H1 (cell line): ENCODE measurements around the gene VSIR. TPM values are rescaled to one million over a fixed set of nuclear protein-coding genes. Genes with fewer than 3 reads are reported as not detected.

Experiments
- CTCF ChIA-PET: fragments of 300-600 bp; sonication (Branson Sonifier 250); formaldehyde crosslinking; loops from one replicate; lab custom pipeline; 2021; ENCODE audit not compliant: partially characterized antibody; lab: Charles Lee
- POLR2A ChIA-PET: fragments of 300-600 bp; sonication (Branson Sonifier 250); formaldehyde crosslinking; loops from one replicate; lab custom pipeline; 2021; ENCODE audit warnings: inconsistent platforms; ENCODE audit not compliant: partially characterized antibody; lab: Charles Lee
- DNase-seq, 2 experiments: peaks; one replicate each; pipeline versions ENCODE4 v3.0.0 to v3.0.0-alpha.2; 2010 to 2022; ENCODE audit warnings: low spot score in 2 of 2, low read depth in 1 of 2, mixed read lengths in 1 of 2
- FAIRE-seq: peaks from 2 replicates; lab custom pipeline; 2011; peaks lifted over from hg19 to GRCh38; lab: Jason Lieb, UNC
- H2AFZ ChIP-seq: 2 replicates; pipeline ENCODE4 v1.8.1; 2012; ENCODE audit warnings: low read length, inconsistent platforms
- H2AK5ac ChIP-seq: 2 replicates; pipeline ENCODE4 v1.6.1; 2013; ENCODE audit warnings: low read depth, low read length
- H2BK120ac ChIP-seq: replicated peaks from 2 replicates; pipeline ENCODE3; 2013; ENCODE audit warnings: low read depth, low read length, inconsistent platforms
- H2BK12ac ChIP-seq: 2 replicates; pipeline ENCODE4 v1.6.1; 2013; ENCODE audit warnings: low read depth, low read length
- H2BK15ac ChIP-seq: 2 replicates; pipeline ENCODE4 v1.6.1; 2013; ENCODE audit warnings: low read length
- H2BK20ac ChIP-seq: 2 replicates; pipeline ENCODE4 v1.6.1; 2013; ENCODE audit warnings: low read length
- H2BK5ac ChIP-seq: 2 replicates; pipeline ENCODE4 v1.6.1; 2013; ENCODE audit warnings: low read depth, low read length
- H3K14ac ChIP-seq: 2 replicates; pipeline ENCODE4 v1.6.1; 2013; ENCODE audit warnings: inconsistent platforms; ENCODE audit not compliant: insufficient read length
- H3K18ac ChIP-seq: 2 replicates; pipeline ENCODE4 v1.6.1; 2013; ENCODE audit warnings: low read length; ENCODE audit errors: extremely low read depth
- H3K23ac ChIP-seq: 2 replicates; pipeline ENCODE4 v1.6.1; 2013; ENCODE audit warnings: inconsistent platforms; ENCODE audit not compliant: insufficient read length
- H3K23me2 ChIP-seq: 2 replicates; pipeline ENCODE4 v1.6.1; 2013; ENCODE audit warnings: low read depth, low read length
- H3K27ac ChIP-seq: 2 replicates; pipeline ENCODE4 v1.6.1; 2011; ENCODE audit warnings: low read depth, low read length, inconsistent platforms
- H3K27me3 ChIP-seq, 4 experiments: replicated peaks in 1 of 4; 1 replicate in 1 of 4; 2 replicates in 3 of 4; pipeline versions ENCODE4 v1.6.1 to v1.8.1; 2011 to 2013; ENCODE audit warnings: low read length in 3 of 4, mild to moderate bottlenecking in 3 of 4, inconsistent platforms in 2 of 4, mixed read lengths in 2 of 4, moderate library complexity in 1 of 4; ENCODE audit not compliant: control insufficient read depth in 3 of 4, insufficient read depth in 3 of 4; ENCODE audit errors: extremely low read depth in 1 of 4
- H3K36me3 ChIP-seq, 4 experiments: 2 replicates each; pipeline versions ENCODE4 v1.6.1 to v1.8.1; 2011 to 2013; ENCODE audit warnings: mild to moderate bottlenecking in 4 of 4, low read length in 3 of 4, moderate library complexity in 2 of 4, control low read depth in 1 of 4, inconsistent platforms in 1 of 4; ENCODE audit not compliant: insufficient read depth in 4 of 4, control insufficient read depth in 2 of 4
- H3K4ac ChIP-seq: replicated peaks from 2 replicates; pipeline ENCODE3; 2013; ENCODE audit warnings: low read length, low read depth, mixed read lengths, inconsistent platforms; ENCODE audit not compliant: insufficient read length
- H3K4me1 ChIP-seq, 4 experiments: replicated peaks in 1 of 4; 1 replicate in 1 of 4; 2 replicates in 3 of 4; pipeline versions ENCODE4 v1.6.1 to v1.8.1; 2011 to 2013; ENCODE audit warnings: low read length in 3 of 4, inconsistent platforms in 2 of 4, mixed read lengths in 1 of 4; ENCODE audit not compliant: insufficient read depth in 4 of 4, control insufficient read depth in 3 of 4
- H3K4me2 ChIP-seq, 2 experiments: 2 replicates each; pipeline versions ENCODE4 v1.6.1 to v1.8.1; 2011 to 2013; ENCODE audit warnings: low read depth in 2 of 2, low read length in 2 of 2, control low read depth in 1 of 2, inconsistent platforms in 1 of 2, mild to moderate bottlenecking in 1 of 2; ENCODE audit not compliant: insufficient read depth in 1 of 2
- H3K4me3 ChIP-seq, 4 experiments: fragments of 200-600, 300-600 bp in 1 of 4; sonication (generic), shearing (Covaris generic), sonication (Bioruptor Twin) in 1 of 4; 2 replicates each; pipeline versions ENCODE4 v1.5.1 to v1.8.1; 2011 to 2016; ENCODE audit warnings: low read length in 4 of 4, low read depth in 3 of 4, control low read depth in 2 of 4, inconsistent platforms in 2 of 4, mild to moderate bottlenecking in 2 of 4, mixed read lengths in 1 of 4, moderate library complexity in 1 of 4; ENCODE audit not compliant: insufficient read depth in 2 of 4; ENCODE audit errors: extremely low read depth in 1 of 4
- H3K56ac ChIP-seq: replicated peaks from 2 replicates; pipeline ENCODE3; 2013; ENCODE audit warnings: low read depth, mild to moderate bottlenecking, mixed read lengths, low read length, inconsistent platforms; ENCODE audit not compliant: insufficient read length
- H3K79me1 ChIP-seq: 2 replicates; pipeline ENCODE4 v1.6.1; 2013; ENCODE audit warnings: low read depth, low read length, control low read depth
- H3K79me2 ChIP-seq, 2 experiments: 2 replicates each; pipeline versions ENCODE4 v1.6.1 to v1.8.1; 2012 to 2013; ENCODE audit warnings: low read length in 2 of 2, mild to moderate bottlenecking in 2 of 2, inconsistent platforms in 1 of 2; ENCODE audit not compliant: insufficient read depth in 2 of 2, control insufficient read depth in 1 of 2
- H3K9ac ChIP-seq, 4 experiments: replicated peaks in 1 of 4; 1 replicate in 1 of 4; 2 replicates in 3 of 4; pipeline versions ENCODE4 v1.6.1 to v1.8.1; 2011 to 2013; ENCODE audit warnings: low read depth in 3 of 4, low read length in 3 of 4, control low read depth in 2 of 4, mild to moderate bottlenecking in 2 of 4, moderate library complexity in 2 of 4, inconsistent platforms in 1 of 4; ENCODE audit errors: extremely low read depth in 1 of 4
- H3K9me3 ChIP-seq, 2 experiments: 2 replicates each; pipeline versions ENCODE4 v1.6.1 to v1.8.1; 2012 to 2013; ENCODE audit warnings: mild to moderate bottlenecking in 2 of 2, moderate library complexity in 2 of 2, control low read depth in 1 of 2, inconsistent platforms in 1 of 2, low read depth in 1 of 2, low read length in 1 of 2, mixed read lengths in 1 of 2; ENCODE audit not compliant: insufficient read depth in 2 of 2
- H4K20me1 ChIP-seq, 2 experiments: replicated peaks in 1 of 2; 2 replicates each; pipeline versions ENCODE3 to v1.8.1; 2011 to 2013; ENCODE audit warnings: inconsistent platforms in 2 of 2, low read length in 2 of 2, mild to moderate bottlenecking in 1 of 2; ENCODE audit not compliant: insufficient read depth in 2 of 2, control insufficient read depth in 1 of 2
- H4K5ac ChIP-seq: 2 replicates; pipeline ENCODE4 v1.6.1; 2013; ENCODE audit warnings: low read length, low read depth, mixed read lengths, inconsistent platforms; ENCODE audit not compliant: insufficient read length
- H4K8ac ChIP-seq: 2 replicates; pipeline ENCODE4 v1.8.0; 2013; ENCODE audit warnings: mild to moderate bottlenecking, moderate library complexity, low read length, inconsistent platforms; ENCODE audit not compliant: insufficient read depth; ENCODE audit errors: extremely low read depth
- H4K91ac ChIP-seq: replicated peaks from 2 replicates; pipeline ENCODE3; 2013; ENCODE audit warnings: low read length, mixed read lengths, inconsistent platforms; ENCODE audit not compliant: insufficient read length
- ASH2L ChIP-seq: fragments of 200-600, 300-600 bp; sonication (generic); IDR thresholded peaks from one replicate; pipeline ENCODE4 v1.7.1; 2017; ENCODE audit warnings: low read length
- BACH1 ChIP-seq: IDR thresholded peaks from 2 replicates; pipeline ENCODE4 v1.6.1; 2012; ENCODE audit warnings: low read length, improper control_type of control experiment
- BCL11A ChIP-seq, 2 experiments: IDR thresholded peaks; one replicate each; pipeline ENCODE4 v1.6.1; 2011; ENCODE audit warnings: low read depth in 2 of 2, low read length in 2 of 2, mild to moderate bottlenecking in 2 of 2
- CBX5 ChIP-seq: fragments of 300-800, 300-1000 bp; sonication (generic); IDR thresholded peaks from 2 replicates; pipeline ENCODE4 v1.7.1; 2016; ENCODE audit warnings: antibody characterized with exemption, low read length, low read depth
- EP300 ChIP-seq, 2 experiments: IDR thresholded peaks; 1 replicate in 1 of 2; 2 replicates in 1 of 2; pipeline ENCODE4 v1.6.1; 2011 to 2012; ENCODE audit warnings: low read depth in 2 of 2, low read length in 2 of 2, mild to moderate bottlenecking in 2 of 2, borderline replicate concordance in 1 of 2, inconsistent platforms in 1 of 2, moderate library complexity in 1 of 2
- EZH2 ChIP-seq: fragments of 200-600 bp; sonication (generic); IDR thresholded peaks from 2 replicates; pipeline ENCODE4 v1.7.1; 2012; ENCODE audit warnings: low read depth, mild to moderate bottlenecking, moderate library complexity, low read length, inconsistent platforms; ENCODE audit not compliant: severe bottlenecking
- HDAC2 ChIP-seq, 2 experiments: fragments of 300-600 bp in 1 of 2; sonication (generic) in 1 of 2; IDR thresholded peaks; 2 replicates each; pipeline ENCODE4 v1.6.1; 2011 to 2012; ENCODE audit warnings: low read depth in 2 of 2, low read length in 2 of 2, mild to moderate bottlenecking in 2 of 2, moderate library complexity in 2 of 2, borderline replicate concordance in 1 of 2, inconsistent platforms in 1 of 2
- KDM1A ChIP-seq: fragments of 200-600, 300-600 bp; sonication (generic); IDR thresholded peaks from 2 replicates; pipeline ENCODE4 v1.7.1; 2016; ENCODE audit warnings: mild to moderate bottlenecking, low read length, borderline replicate concordance
- KDM4A ChIP-seq: IDR thresholded peaks from one replicate; pipeline ENCODE4 v1.7.1; 2012; ENCODE audit warnings: low read depth, mild to moderate bottlenecking, moderate library complexity, low read length, inconsistent platforms; ENCODE audit not compliant: severe bottlenecking
- KDM5A ChIP-seq: fragments of 200-600 bp; IDR thresholded peaks from 2 replicates; pipeline ENCODE4 v1.7.1; 2012; ENCODE audit warnings: mild to moderate bottlenecking, low read length, inconsistent platforms, mixed read lengths
- RXRA ChIP-seq: IDR thresholded peaks from 2 replicates; pipeline ENCODE4 v1.6.1; 2011; ENCODE audit warnings: low read depth, mild to moderate bottlenecking, low read length, moderate library complexity; ENCODE audit not compliant: insufficient read depth
- SIN3A ChIP-seq, 2 experiments: IDR thresholded peaks in 1 of 2; conservative IDR thresholded peaks in 1 of 2; 2 replicates each; pipeline ENCODE4 v1.6.1; 2011 to 2012; ENCODE audit warnings: low read length in 2 of 2, improper control_type of control experiment in 1 of 2, low read depth in 1 of 2, mild to moderate bottlenecking in 1 of 2
- TBP ChIP-seq: IDR thresholded peaks from 2 replicates; pipeline ENCODE4 v1.6.1; 2011; ENCODE audit warnings: low read depth, low read length, improper control_type of control experiment
- WGBS, 2 experiments: shearing (Covaris generic) in 1 of 2; methylation state at CpG; one replicate each; pipeline versions ENCODE4 v1.1.6 to v1.1.7; 2013 to 2015; ENCODE audit warnings: low lambda C conversion rate in 2 of 2, mixed read lengths in 2 of 2, inconsistent platforms in 1 of 2, low coverage in 1 of 2, missing lambda C conversion rate in 1 of 2; ENCODE audit not compliant: insufficient replicate concordance in 2 of 2, insufficient coverage in 1 of 2, insufficient read length in 1 of 2; ENCODE audit errors: extremely low coverage in 1 of 2, missing lambda C conversion rate in 1 of 2; 5-methylcytosine and 5-hydroxymethylcytosine counted together
- polyA plus RNA-seq, 7 experiments: library from polyadenylated mRNA; depleted of rRNA in 3 of 7; stranded (reverse) in 5 of 7; unstranded in 2 of 7; fragments of >200 nt in 5 of 7; fragments of 200-250 nt in 2 of 7; gene quantifications; 1 replicate in 5 of 7; 2 replicates in 1 of 7; 4 replicates in 1 of 7; pipeline versions ENCODE4 v1.2.1 to v1.2.3, GENCODE V29; 2011 to 2013; ENCODE audit warnings: missing spikeins in 2 of 7, mixed read lengths in 2 of 7
- total RNA-seq: library from RNA; stranded (reverse); fragmentation: NEBNext Ultra II Directional; extraction: Animal tissue kit (Norgen Biotek cat#: 25700); gene quantifications from 2 replicates; pipeline ENCODE4 v1.2.1, GENCODE V29; 2021

Gene VSIR
- total and polyA plus RNA-seq, 2 of the 8 experiments (the other 6 are each of a cell fraction or from before 2014, with no cell fraction given), result 0.33 TPM; not detected in 1

DNA sequence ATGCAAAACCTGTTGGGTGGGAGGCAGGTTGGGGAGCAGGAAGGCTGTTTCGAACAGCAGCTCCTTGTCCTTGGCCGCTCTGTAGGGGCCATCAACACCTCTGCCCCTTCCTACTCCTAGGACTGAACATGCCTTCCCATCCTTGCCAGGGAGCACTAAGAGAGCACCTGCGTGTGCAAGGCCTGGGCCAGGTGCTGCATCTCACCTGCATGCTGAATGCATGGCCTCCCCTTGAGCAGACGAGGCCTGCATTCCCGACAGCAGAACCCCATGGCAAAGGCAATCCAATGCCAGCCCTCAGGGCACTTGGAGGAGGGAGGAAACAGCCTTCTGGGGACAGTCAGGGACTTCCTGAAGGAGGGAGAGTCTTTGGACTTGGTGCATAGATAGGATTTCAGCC is 11.0 kb downstream of the VSIR start:
- H3K4me1 ChIP-seq, result peaks cover 0 to 5% (median under 1%) of the 10 kb centered on the region in 4 experiments; a peak in 2 of 7 replicates
- H3K4ac ChIP-seq, result no peak overlapping the region
- H4K20me1 ChIP-seq, result no peaks in the 10 kb centered on the region
- H3K4me3 ChIP-seq, result no peak overlapping the region
- no peak overlapping the region for H3K14ac ChIP-seq
- H2BK5ac ChIP-seq, result no peak overlapping the region
- H3K23me2 ChIP-seq, result no peaks in the 10 kb centered on the region
- no peak for TF ChIP-seq CBX5
- no peak for TF ChIP-seq BCL11A (IDR thresholded peaks at IDR 0.05; ENCODE audit: low read depth in 2 of 2, low read length in 2 of 2)
- no peak for TF ChIP-seq KDM1A
- no peak for TF ChIP-seq KDM4A
- TF ChIP-seq EZH2, result no peak
- no peak for TF ChIP-seq ASH2L
- no peak for TF ChIP-seq HDAC2 (IDR thresholded peaks at IDR 0.05; ENCODE audit: borderline replicate concordance in 1 of 2, low read depth in 2 of 2, low read length in 2 of 2)
- TF ChIP-seq EP300 (IDR thresholded peaks at IDR 0.05; ENCODE audit: borderline replicate concordance in 1 of 2, low read depth in 2 of 2, low read length in 2 of 2), result no peak
- no peak for TF ChIP-seq KDM5A
- no peak for TF ChIP-seq BACH1
- TF ChIP-seq RXRA, result no peak
- no peak for TF ChIP-seq TBP
- TF ChIP-seq SIN3A (conservative IDR thresholded peaks at IDR 0.05 in 1 of 2, IDR thresholded peaks at IDR 0.05 in 1 of 2; ENCODE audit: low read depth in 1 of 2, low read length in 2 of 2), result no peak
- H3K18ac ChIP-seq, result no peak overlapping the region
- no peak overlapping the region for H2BK20ac ChIP-seq
- no peak overlapping the region for H3K56ac ChIP-seq
- CTCF ChIA-PET, result interaction anchor here (0.7 to 1.8 kb wide), 8 partner anchors 9 to 448 kb away, joined by 3 to 15 read pairs (median 4); no protein-coding TSS in a partner anchor
- H4K5ac ChIP-seq, result no peak overlapping the region
- H2AK5ac ChIP-seq, result no peak overlapping the region
- POLR2A ChIA-PET, result no interaction called here
- H3K27me3 ChIP-seq, result no peaks in the 10 kb centered on the region; a peak in 1 of 7 replicates
- H3K79me2 ChIP-seq, result no peaks in the 10 kb centered on the region
- H2BK12ac ChIP-seq, result no peak overlapping the region
- no peak overlapping the region for H3K27ac ChIP-seq
- H2AFZ ChIP-seq, result no peak overlapping the region
- WGBS, 2 experiments, result 87% methylated on average over 5 of the region's 5 CpGs; no CpG with 5 or more reads in 1 of the 2 experiments
- H2BK15ac ChIP-seq, result no peak overlapping the region
- no peaks in the 10 kb centered on the region for H3K36me3 ChIP-seq
- no peak for FAIRE-seq
- no peak overlapping the region for H2BK120ac ChIP-seq
- H3K79me1 ChIP-seq, result no peaks in the 10 kb centered on the region
- H3K9ac ChIP-seq, result no peak overlapping the region
- H3K23ac ChIP-seq, result no peak overlapping the region
- H3K4me2 ChIP-seq, result no peak overlapping the region
- no peak overlapping the region for H4K91ac ChIP-seq
- no peak for DNase-seq
- H3K9me3 ChIP-seq, result no peaks in the 10 kb centered on the region
- H4K8ac ChIP-seq, result no peak overlapping the region
